HG03575 (cell line): ENCODE results near the gene ZNF124.
A peak's percentile ranks its signal among the peaks of the same experiment; 100 is the strongest.
"Not testable (repeated sequence)": the region's sequence is repeated elsewhere in the genome, so short reads cannot be mapped to it uniquely, and the experiment has no call there.

Source experiments
- ATAC-seq: cut with Tn5 transposase; IDR thresholded peaks from one replicate; pipeline ENCODE4 v1.9.1; 2021; ENCODE audit not compliant: unreplicated experiment, insufficient number of reproducible peaks, low FRiP score; ENCODE audit errors: extremely low read depth

Gene ZNF124

GRCh38 chr1:247171875-247172563, at the start of gene ZNF124:
ZNF124 (minus strand) TSS chr1:247172020; CDS start chr1:247171877, 143 bp downstream.
- ATAC-seq = peak; percentile 94

DNA sequence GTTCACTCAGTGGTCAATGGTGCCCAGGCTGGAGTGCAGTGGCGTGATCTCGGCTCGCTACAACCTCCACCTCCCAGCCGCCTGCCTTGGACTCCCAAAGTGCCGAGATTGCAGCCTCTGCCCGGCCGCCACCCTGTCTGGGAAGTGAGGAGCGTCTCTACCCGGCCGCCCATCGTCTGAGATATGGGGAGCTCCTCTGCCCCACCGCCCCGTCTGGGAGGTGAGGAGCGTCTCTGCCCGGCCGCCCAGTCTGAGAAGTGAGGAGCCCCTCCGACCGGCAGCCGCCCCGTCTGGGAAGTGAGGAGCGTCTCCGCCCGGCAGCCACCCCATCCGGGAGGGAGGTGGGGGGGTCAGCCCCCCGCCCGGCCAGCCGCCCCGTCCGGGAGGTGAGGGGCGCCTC, 48.5 kb upstream of the ZNF124 start:
- ATAC-seq = not testable (repeated sequence)

DNA sequence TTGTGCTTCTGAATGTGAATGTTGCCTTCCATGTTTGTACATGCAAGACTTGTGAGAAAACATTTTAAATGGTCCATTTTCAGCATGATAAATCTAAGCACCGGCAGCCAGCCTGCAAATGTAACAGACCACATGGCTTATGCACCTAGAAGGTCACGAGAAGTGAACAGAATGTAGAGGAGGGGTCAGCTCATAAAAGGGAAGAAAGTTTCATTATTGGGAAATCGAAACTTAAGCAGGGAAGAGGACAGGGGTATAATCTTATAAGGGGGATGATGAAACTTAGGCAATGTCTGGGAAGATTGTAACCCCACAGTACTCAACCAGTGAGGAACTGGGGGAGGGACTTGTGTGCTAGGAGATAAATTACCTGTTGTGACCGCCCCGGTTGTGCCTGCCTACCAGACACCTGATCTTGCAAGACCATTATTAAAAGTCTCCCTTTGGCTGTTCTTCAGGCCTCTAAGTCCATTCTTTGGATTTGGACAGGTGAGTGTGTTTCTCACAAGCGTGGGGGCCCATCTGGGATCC, 46.4 kb upstream of the ZNF124 start:
- no peak for ATAC-seq

GRCh38 chr1:247216261-247216660, 44.4 kb upstream of the ZNF124 start:
- ATAC-seq = no peak

DNA sequence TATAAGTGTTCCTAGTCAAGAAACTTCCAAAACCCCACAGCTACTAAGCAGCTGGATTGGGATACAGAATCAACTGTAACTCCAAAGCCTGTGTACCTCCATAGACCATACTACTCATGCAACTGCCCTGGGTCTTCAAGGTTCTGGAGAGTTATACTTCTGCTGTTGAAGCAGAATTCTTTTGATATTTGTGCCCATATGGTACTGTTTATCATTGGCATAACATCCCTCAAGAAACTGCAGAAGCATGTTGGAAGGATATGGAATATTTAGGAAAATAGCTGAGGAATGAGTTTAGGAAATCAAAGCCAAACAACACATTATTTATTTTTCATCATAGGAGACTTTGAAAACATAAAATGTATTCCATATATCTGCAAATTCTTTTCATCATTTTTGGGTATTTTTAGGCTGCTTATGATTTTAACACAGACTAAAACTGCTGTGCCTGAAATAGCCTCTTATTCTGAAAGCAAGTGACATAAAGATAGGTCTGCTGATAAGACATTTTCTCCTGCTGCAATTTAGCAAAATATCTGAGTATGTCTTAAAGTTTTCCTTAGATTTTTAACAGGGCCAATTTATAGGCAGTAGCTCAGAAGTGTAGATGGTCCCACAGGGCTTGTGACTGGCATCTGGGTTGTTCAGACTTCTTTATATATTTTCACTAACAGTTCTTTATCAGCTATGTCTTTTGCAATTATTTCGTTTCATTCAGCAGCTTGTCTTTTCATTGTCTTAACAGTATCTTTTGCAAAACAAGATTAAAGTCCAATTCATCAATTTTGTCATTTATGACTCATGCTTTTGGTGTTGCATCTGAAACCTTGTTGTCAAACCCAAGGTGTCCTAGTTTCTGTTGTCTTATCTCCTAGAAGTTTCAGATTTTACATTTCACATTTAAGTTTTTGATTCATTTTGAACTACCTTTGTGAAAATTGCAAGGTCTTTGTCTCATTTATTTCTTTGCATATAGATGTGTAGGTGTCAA, 41.1 kb upstream of the ZNF124 start:
- ATAC-seq = no peak

DNA sequence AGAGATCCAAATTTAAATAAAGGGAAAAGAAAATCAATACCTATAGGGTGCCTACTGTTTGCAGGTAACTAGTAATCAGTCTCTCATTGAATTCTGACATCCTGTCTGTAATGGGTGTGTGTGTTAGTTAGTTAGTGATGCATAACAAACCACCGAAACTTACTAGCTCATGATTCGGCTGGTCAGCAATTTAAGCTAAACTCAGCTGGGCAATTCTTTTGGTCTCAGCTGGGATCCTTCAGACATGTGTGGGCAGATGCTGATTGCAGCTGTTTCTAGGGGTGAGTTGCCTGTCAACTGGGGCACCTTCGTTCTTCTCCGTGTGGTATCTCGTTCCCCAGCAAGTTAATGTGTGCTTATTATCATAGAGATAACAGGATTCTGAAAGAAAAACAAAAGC, 40.2 kb upstream of the ZNF124 start:
- ATAC-seq = peak; percentile 46

GRCh38 chr1:247211339-247211738, 39.5 kb upstream of the ZNF124 start:
- no peak for ATAC-seq

DNA sequence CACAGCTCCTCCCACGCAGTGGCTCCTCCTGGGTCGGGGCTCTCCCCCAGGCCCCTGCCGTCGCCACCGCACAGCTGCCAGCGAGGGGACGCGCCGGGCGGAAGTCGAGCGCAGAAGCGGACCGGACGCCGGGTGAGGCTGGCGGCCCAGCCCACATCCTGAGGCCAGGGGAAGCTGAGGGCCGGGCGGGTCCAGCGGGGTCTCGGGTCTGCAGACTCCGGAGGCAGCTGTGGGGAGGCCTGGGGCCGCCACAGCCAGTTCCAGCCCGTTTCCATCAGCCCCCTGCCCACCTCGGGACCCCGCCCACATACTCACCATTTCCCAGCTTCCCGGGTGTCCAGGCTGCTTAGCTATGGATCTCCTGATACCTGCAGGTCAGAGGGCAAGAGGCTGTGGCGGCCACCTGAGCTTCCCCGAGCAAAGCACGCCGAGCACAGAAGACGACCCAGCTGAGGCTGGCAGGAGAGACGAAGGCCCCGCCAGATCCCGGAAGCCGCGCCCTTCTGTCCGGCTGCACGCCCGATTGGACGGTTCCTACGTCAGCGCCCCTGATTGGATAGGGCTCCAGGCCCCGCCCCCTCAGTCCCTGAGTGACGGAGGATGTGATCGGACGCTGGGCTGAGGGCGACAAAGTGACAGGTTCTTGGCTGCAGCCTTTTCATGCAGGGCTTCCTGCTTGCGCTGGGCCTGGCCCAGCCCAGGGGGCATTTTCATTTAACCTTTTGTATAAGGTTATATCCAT, 38.7 kb upstream of the ZNF124 start:
- ATAC-seq = peak; percentile 72

GRCh38 chr1:247210062-247210375, 38.2 kb upstream of the ZNF124 start:
- no peak for ATAC-seq

GRCh38 chr1:247209396-247209795, 37.6 kb upstream of the ZNF124 start:
- ATAC-seq = no peak

- no peak for ATAC-seq
Observed at GRCh38 chr1:247204177-247204647, 32.4 kb upstream of the ZNF124 start.

DNA sequence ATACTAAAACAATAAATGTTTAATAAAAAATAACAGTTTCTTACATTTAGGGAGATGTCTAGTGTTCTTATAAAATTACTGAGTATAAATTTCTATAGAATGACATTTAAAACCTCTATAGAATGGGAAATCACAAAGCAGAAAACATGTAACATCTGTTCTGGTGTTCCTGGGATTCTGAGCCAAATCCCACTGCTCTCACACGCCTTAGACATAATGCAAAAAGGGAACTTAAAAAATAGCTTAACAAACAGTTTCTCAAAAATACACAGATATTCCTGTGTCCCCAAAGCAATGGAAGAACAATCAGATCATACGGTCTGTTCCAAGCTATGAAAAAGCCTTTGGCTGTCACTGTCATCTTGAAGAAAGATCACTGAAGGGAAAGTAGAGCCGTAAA, 27.0 kb upstream of the ZNF124 start:
- no peak for ATAC-seq

DNA sequence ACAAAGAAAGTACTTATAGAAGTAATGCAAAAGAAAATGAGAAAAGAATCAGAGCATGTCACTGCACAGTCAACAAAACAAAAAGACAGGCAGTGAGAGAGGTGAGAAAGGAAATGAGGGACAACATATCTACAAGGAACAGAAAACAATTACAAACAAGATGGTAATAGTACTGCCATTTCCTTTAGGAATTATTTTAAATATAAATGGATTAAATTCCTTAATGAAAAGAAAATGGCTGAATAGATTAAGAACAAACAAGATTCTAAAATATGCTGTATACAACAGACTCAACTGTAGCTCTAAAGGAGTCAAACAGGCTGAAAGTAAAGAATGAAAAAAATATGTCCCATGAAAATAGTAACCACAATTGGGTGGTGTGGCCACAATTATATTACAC, 22.1 kb upstream of the ZNF124 start:
- no peak for ATAC-seq

- ATAC-seq = no peak
Observed at GRCh38 chr1:247189981-247190798, 18.4 kb upstream of the ZNF124 start.

DNA sequence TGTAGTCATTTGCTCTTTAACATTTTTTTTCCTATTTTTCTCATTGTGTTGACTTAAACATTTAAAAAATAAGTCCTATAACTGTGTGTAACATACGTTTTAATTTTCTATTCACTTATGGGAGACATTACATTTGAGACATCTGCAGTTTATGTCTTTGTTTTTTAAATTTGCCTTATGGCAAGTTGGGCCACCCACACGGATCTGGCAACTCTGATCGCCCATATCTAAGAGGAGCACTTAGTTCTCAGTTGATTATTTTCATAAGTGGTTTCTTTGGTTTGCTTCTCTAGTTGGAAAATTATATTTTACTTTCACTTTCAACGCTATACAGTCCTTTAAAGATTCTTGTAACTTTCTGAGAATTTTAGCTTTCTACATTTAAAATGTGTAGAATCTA, 13.8 kb upstream of the ZNF124 start:
- no peak for ATAC-seq

DNA sequence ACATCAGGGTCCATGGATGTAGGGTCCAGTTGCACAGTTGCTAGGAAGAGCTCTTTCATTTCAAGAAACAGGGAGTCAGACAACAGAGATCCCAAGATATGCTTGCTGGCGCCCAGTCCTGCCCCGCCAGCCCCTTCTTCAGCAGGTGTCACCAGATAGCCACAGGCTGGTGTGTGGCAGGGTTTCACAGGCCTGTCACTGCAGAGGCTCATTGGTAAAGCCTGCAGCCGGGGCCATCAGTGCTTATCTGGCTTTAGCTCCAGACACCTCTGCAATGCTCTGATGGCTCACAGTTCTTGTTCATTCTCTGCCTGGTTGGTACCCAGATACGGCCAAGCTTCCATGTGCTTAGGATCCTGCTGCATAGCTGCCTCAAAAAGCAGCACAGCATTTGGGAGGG, 12.4 kb upstream of the ZNF124 start:
- no peak for ATAC-seq

GRCh38 chr1:247182994-247183393, 11.2 kb upstream of the ZNF124 start:
- ATAC-seq = no peak

DNA sequence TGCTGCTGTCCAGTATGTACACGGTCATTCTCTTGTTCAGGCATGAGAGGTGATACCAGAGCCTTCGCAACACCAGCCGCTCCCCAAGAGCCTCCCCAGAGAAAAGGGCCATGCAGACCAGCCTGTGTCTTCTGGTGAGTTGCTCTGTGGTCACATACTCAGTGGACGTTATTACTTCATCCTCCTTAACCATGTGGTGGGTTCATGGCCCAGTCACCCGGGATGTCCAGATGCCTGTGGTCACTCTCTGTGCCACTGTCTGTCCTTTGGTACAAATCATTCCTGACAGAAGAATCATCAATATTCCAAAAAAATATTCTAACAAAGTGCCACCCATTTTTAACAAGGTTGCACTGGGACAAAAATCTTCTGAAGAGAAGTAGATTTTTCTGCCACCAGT, 8.8 kb upstream of the ZNF124 start:
- ATAC-seq = no peak
